NCI-H1694 treated with DMSO at 0.1 percent for 48 hours (cell line): ENCODE results near the gene KDM2B.
"Not testable (repeated sequence)": the region's sequence is repeated elsewhere in the genome, so short reads cannot be mapped to it uniquely, and the experiment has no call there.

Experiments used
- DNase-seq: peaks from one replicate; lab custom pipeline; 2025; lab: John Stamatoyannopoulos, UW

KDM2B gene

GRCh38 chr12:121583334-121583661 is 2.5 kb upstream of the KDM2B start:
- DNase-seq = not testable (repeated sequence)

GRCh38 chr12:121582583-121583333 is 1.9 kb upstream of the KDM2B start:
- no peak for DNase-seq

GRCh38 chr12:121581686-121582429 is 1.0 kb upstream of the KDM2B start:
- DNase-seq = no peak

- DNase-seq = peak; percentile 21
These were observed 598 bp downstream of the KDM2B start for GRCh38 chr12:121579981-121580868.

GRCh38 chr12:121579190-121579791 is 1.5 kb downstream of the KDM2B start:
- DNase-seq = no peak

GRCh38 chr12:121578230-121579189 is 2.3 kb downstream of the KDM2B start:
- no peak for DNase-seq

GRCh38 chr12:121577443-121578180 is 3.2 kb downstream of the KDM2B start:
- no peak for DNase-seq

GRCh38 chr12:121576851-121577391 is 3.9 kb downstream of the KDM2B start:
- no peak for DNase-seq

- no peak for DNase-seq
These were observed 4.7 kb downstream of the KDM2B start for GRCh38 chr12:121575952-121576625.

- no peak for DNase-seq
These were observed 5.8 kb downstream of the KDM2B start for GRCh38 chr12:121575051-121575450.

- DNase-seq = no peak
These were observed 6.8 kb downstream of the KDM2B start for GRCh38 chr12:121574025-121574424.

- DNase-seq = no peak
These were observed 8.9 kb downstream of the KDM2B start for GRCh38 chr12:121571920-121572319.

- DNase-seq = no peak
These were observed 10.1 kb downstream of the KDM2B start for GRCh38 chr12:121570467-121571283.

- no peak for DNase-seq
These were observed 11.7 kb downstream of the KDM2B start for GRCh38 chr12:121568971-121569751.

GRCh38 chr12:121568518-121568917 is 12.3 kb downstream of the KDM2B start:
- no peak for DNase-seq

- no peak for DNase-seq
These were observed 15.7 kb downstream of the KDM2B start for GRCh38 chr12:121565076-121565475.

GRCh38 chr12:121562488-121562887 is 18.3 kb downstream of the KDM2B start:
- DNase-seq = no peak

- DNase-seq = no peak
These were observed 19.8 kb downstream of the KDM2B start for GRCh38 chr12:121561009-121561395.
